Measurements from ENCODE around the gene SBF2. TPM values are rescaled to one million over a fixed set of nuclear protein-coding genes. Genes with fewer than 3 reads are reported as not detected.

Gene SBF2
- total RNA-seq, 1 experiment from 2014 or later: 30.2 TPM

GRCh38 chr11:9763301-9763700 lies 530.7 kb downstream of the SBF2 start:
- peaks cover 17 to 19% of the 10 kb centered on the region in 2 experiments for H3K4me1 Mint-ChIP-seq
- Histone ChIP-seq H3K79me2 (ENCODE audit: insufficient read depth, low read length) (no peaks in the 10 kb centered on the region), H4K91ac (ENCODE audit: insufficient read length, low read depth, low read length) (no peak overlapping the region), H3K23me2 (ENCODE audit: insufficient read length, low read depth, low read length, poor library complexity, severe bottlenecking) (peaks cover 8% of the 10 kb centered on the region), H3K9me3 (ENCODE audit: control insufficient read depth, low read depth, low read length) (no peaks in the 10 kb centered on the region), H3K79me1 (ENCODE audit: insufficient read depth, low read depth, low read length, poor library complexity, severe bottlenecking) (no peaks in the 10 kb centered on the region), H4K8ac (replicated peaks; ENCODE audit: insufficient read length, low read depth, low read length) (no peak overlapping the region), H3K4ac (ENCODE audit: low read depth, low read length) (no peak overlapping the region), H4K5ac (ENCODE audit: insufficient read length, low read depth, low read length) (no peak overlapping the region), H3K27me3 (ENCODE audit: insufficient read depth, low read length) (no peaks in the 10 kb centered on the region), H2BK12ac (ENCODE audit: insufficient read length, low read depth, low read length) (no peak overlapping the region), H3K56ac (ENCODE audit: insufficient read length, low read depth, low read length) (no peak overlapping the region), H4K20me1 (ENCODE audit: control insufficient read depth, insufficient read depth, insufficient read length) (no peaks in the 10 kb centered on the region), H3K4me2 (ENCODE audit: insufficient read depth, insufficient read length, low read length) (no peak overlapping the region), H3K27ac (ENCODE audit: insufficient read length, low read depth, low read length) (no peak overlapping the region), H2BK120ac (ENCODE audit: low read depth, low read length, poor library complexity, severe bottlenecking) (no peak overlapping the region), H3K23ac (ENCODE audit: insufficient read length, low read depth, low read length) (no peak overlapping the region), H2BK15ac (ENCODE audit: low read depth, low read length) (no peak overlapping the region), H3K14ac (ENCODE audit: insufficient read depth, low read length) (no peak overlapping the region), H3K18ac (ENCODE audit: insufficient read length, low read depth, low read length) (no peak overlapping the region), H2AK5ac (ENCODE audit: insufficient read length, low read length) (no peak overlapping the region), H3K9ac (ENCODE audit: extremely low read depth, insufficient read length, low read length) (no peak overlapping the region), H2BK5ac (ENCODE audit: insufficient read length, low read length) (no peak overlapping the region), H3T11ph (ENCODE audit: low read length) (no peak overlapping the region), H3K4me1 (ENCODE audit: insufficient read depth, low read length) (peaks cover 3% of the 10 kb centered on the region), H2BK20ac (ENCODE audit: low read depth, low read length, poor library complexity, severe bottlenecking) (no peak overlapping the region), H2AFZ (ENCODE audit: low read length) (no peak overlapping the region)
- DNase-seq: no peak
- no peaks in the 10 kb centered on the region for H3K27me3 Mint-ChIP-seq (ENCODE audit: low read depth)
- no peak overlapping the region for H3K4me3 Mint-ChIP-seq
- H3K36me3 Mint-ChIP-seq (ENCODE audit: insufficient read depth in 1 of 3, low read depth in 3 of 3): peaks cover 0 to 3% (median 0%) of the 10 kb centered on the region in 3 experiments; a peak in 2 of 7 replicates
- H3K9me3 Mint-ChIP-seq: no peaks in the 10 kb centered on the region; a peak in 1 of 5 replicates
- TF ChIP-seq CTCF (conservative IDR thresholded peaks at IDR 0.05): no peak
- WGBS (ENCODE audit: extremely low coverage, insufficient read length, low lambda C conversion rate): no CpG with 5 or more reads among the region's 1 CpG
- no peak overlapping the region for H3K27ac Mint-ChIP-seq

Measured in H9 (cell line).